Ascending aorta (tissue), 2 donors: ENCODE measurements around the gene METTL25. TPM values are rescaled to one million over a fixed set of nuclear protein-coding genes. Genes with fewer than 3 reads are reported as not detected.
A peak's percentile ranks its signal among the peaks of the same experiment; 100 is the strongest.
"Not testable (repeated sequence)": the region's sequence is repeated elsewhere in the genome, so short reads cannot be mapped to it uniquely, and the experiment has no call there.

Source experiments
- DNase-seq, 2 donors: peaks; one replicate each; pipeline ENCODE4 v3.0.0-alpha.2; 2019; ENCODE audit warnings: low spot score in 2 of 2
- H3K27ac ChIP-seq, 2 donors: fragments of 200-600 bp; sonication (generic); one replicate each; pipeline ENCODE4 v1.5.1; 2016 to 2017; ENCODE audit warnings: mild to moderate bottlenecking in 1 of 2
- H3K27me3 ChIP-seq: fragments of 200-600 bp; sonication (generic); one replicate; pipeline ENCODE4 v1.5.1; 2017
- H3K36me3 ChIP-seq, 2 donors: fragments of 200-600 bp; sonication (generic); one replicate each; pipeline ENCODE4 v1.5.1; 2016
- H3K4me1 ChIP-seq, 2 donors: fragments of 200-600 bp; sonication (generic); one replicate each; pipeline ENCODE4 v1.5.1; 2016 to 2017; ENCODE audit warnings: mild to moderate bottlenecking in 1 of 2
- H3K4me3 ChIP-seq, 2 donors: fragments of 200-600 bp; sonication (generic); one replicate each; pipeline ENCODE4 v1.5.1; 2016 to 2017; ENCODE audit warnings: mild to moderate bottlenecking in 1 of 2
- H3K9me3 ChIP-seq, 2 donors: fragments of 200-600 bp; sonication (generic); one replicate each; pipeline ENCODE4 v1.5.1; 2016
- CTCF ChIP-seq, 3 experiments: fragments of 200-600 bp in 2 of 3; fragments of 450-650 bp in 1 of 3; sonication (generic) in 2 of 3; IDR thresholded peaks; one replicate each; pipeline ENCODE4 v1.5.1; 2016 to 2019; ENCODE audit warnings: antibody characterized with exemption in 3 of 3, mild to moderate bottlenecking in 1 of 3, moderate library complexity in 1 of 3
- intact Hi-C: fragments of 100-400 bp; cut with DNase I; formaldehyde crosslinking; loops from one replicate; pipeline ENCODE4 v1.15.1; 2023
- total RNA-seq: library from RNA; depleted of rRNA; stranded (reverse); fragments of >200 nt; gene quantifications from one replicate; pipeline ENCODE4 v1.1.0, GENCODE V29; 2016

METTL25 gene
- total RNA-seq, 1 donor from 2014 or later = 2.2 TPM

- peak overlapping the region; percentile 70 to 89 for H3K4me3 ChIP-seq
- no peaks in the 10 kb centered on the region for H3K27me3 ChIP-seq
- intact Hi-C loops = loop anchor here (2.0 to 10.0 kb wide), 3 partner anchors 329 to 1281 kb away; partner anchors contain the start of genes ACSS3 and TMTC2
- no peak for DNase-seq
- H3K4me1 ChIP-seq = peaks cover 0 to 23% of the 10 kb centered on the region in 2 donors
- no peaks in the 10 kb centered on the region for H3K9me3 ChIP-seq
- no peak for TF ChIP-seq CTCF (IDR thresholded peaks at IDR 0.05)
- H3K27ac ChIP-seq = peak overlapping the region; percentile 95
- peaks cover 12 to 31% of the 10 kb centered on the region in 2 donors for H3K36me3 ChIP-seq
Observed at GRCh38 chr12:82357845-82358199, 507 bp upstream of the METTL25 start.

GRCh38 chr12:82359115-82359478, 768 bp downstream of the METTL25 start:
- intact Hi-C loops = loop anchor here (2.0 to 10.0 kb wide), 3 partner anchors 328 to 1282 kb away; partner anchors contain the start of genes ACSS3 and TMTC2
- Histone ChIP-seq H3K27me3 (no peaks in the 10 kb centered on the region), H3K9me3 (no peaks in the 10 kb centered on the region), H3K4me3 (peak overlapping the region; percentile 70 to 89), H3K4me1 (peaks cover 0 to 23% of the 10 kb centered on the region in 2 donors), H3K36me3 (peaks cover 11 to 20% of the 10 kb centered on the region in 2 donors), H3K27ac (peak overlapping the region; percentile 95)
- DNase-seq = no peak
- no peak for TF ChIP-seq CTCF (IDR thresholded peaks at IDR 0.05)

- peaks cover 0 to 21% of the 10 kb centered on the region in 2 donors for H3K4me1 ChIP-seq
- intact Hi-C loops, H3K36me3 ChIP-seq, H3K27me3 ChIP-seq, H3K4me3 ChIP-seq, DNase-seq, H3K27ac ChIP-seq, H3K9me3 ChIP-seq: not testable (repeated sequence)
Observed at GRCh38 chr12:82360834-82361233, 2.5 kb downstream of the METTL25 start.

- no peak for TF ChIP-seq CTCF (IDR thresholded peaks at IDR 0.05)
- no peak overlapping the region for H3K27ac ChIP-seq
- peaks cover 0 to 15% of the 10 kb centered on the region in 2 donors for H3K4me1 ChIP-seq
- H3K36me3 ChIP-seq = peaks cover 0 to 1% of the 10 kb centered on the region in 2 donors
- no peak for DNase-seq
- intact Hi-C loops = no loop called here
- no peaks in the 10 kb centered on the region for H3K27me3 ChIP-seq
- H3K9me3 ChIP-seq = no peaks in the 10 kb centered on the region
- H3K4me3 ChIP-seq = no peak overlapping the region
Observed at GRCh38 chr12:82361461-82361915, 3.2 kb downstream of the METTL25 start.

- intact Hi-C loops = no loop called here
- DNase-seq = no peak
- Histone ChIP-seq H3K4me1 (peaks cover 0 to 7% of the 10 kb centered on the region in 2 donors), H3K4me3 (no peak overlapping the region), H3K36me3 (no peaks in the 10 kb centered on the region), H3K27ac (no peak overlapping the region), H3K27me3 (no peaks in the 10 kb centered on the region), H3K9me3 (no peaks in the 10 kb centered on the region)
- TF ChIP-seq CTCF (IDR thresholded peaks at IDR 0.05) = no peak
Observed at GRCh38 chr12:82363990-82364389, 5.7 kb downstream of the METTL25 start.

GRCh38 chr12:82366197-82366596, 7.9 kb downstream of the METTL25 start:
- TF ChIP-seq CTCF (IDR thresholded peaks at IDR 0.05) = no peak
- peaks cover 0 to 6% of the 10 kb centered on the region in 2 donors for H3K36me3 ChIP-seq
- H3K27ac ChIP-seq = no peak overlapping the region
- DNase-seq = no peak
- intact Hi-C loops = no loop called here
- no peaks in the 10 kb centered on the region for H3K9me3 ChIP-seq
- H3K4me3 ChIP-seq = no peak overlapping the region
- H3K27me3 ChIP-seq = no peaks in the 10 kb centered on the region
- H3K4me1 ChIP-seq = no peaks in the 10 kb centered on the region
